Stimulated activated CD4-positive, alpha-beta T cell treated with anti-CD3 and anti-CD28 coated beads, Interleukin-12 subunit alpha, Interleukin-12 subunit beta, amount 100 ng/mL, for 4 hours (primary cell): Measurements from ENCODE around the gene SERPINB1.

Experiments
- DNase-seq: peaks from one replicate; pipeline ENCODE4 v3.0.0-alpha.2; 2020

Gene SERPINB1

GRCh38 chr6:2844008-2844407, 2.3 kb upstream of the SERPINB1 start:
- DNase-seq: no peak

- DNase-seq: no peak
Observed at GRCh38 chr6:2843138-2843740, 1.6 kb upstream of the SERPINB1 start.

GRCh38 chr6:2842139-2842552, 483 bp upstream of the SERPINB1 start:
- no peak for DNase-seq

GRCh38 chr6:2840749-2841061, 958 bp downstream of the SERPINB1 start:
- DNase-seq: no peak

GRCh38 chr6:2839982-2840748, 1.5 kb downstream of the SERPINB1 start:
- no peak for DNase-seq

GRCh38 chr6:2839195-2839981, 2.3 kb downstream of the SERPINB1 start:
- no peak for DNase-seq

- DNase-seq: no peak
Observed at GRCh38 chr6:2838251-2838650, 3.4 kb downstream of the SERPINB1 start.

- no peak for DNase-seq
Observed at GRCh38 chr6:2834262-2834661, 7.4 kb downstream of the SERPINB1 start.

GRCh38 chr6:2831392-2831791, 10.3 kb downstream of the SERPINB1 start:
- no peak for DNase-seq

GRCh38 chr6:2830183-2830582, 11.5 kb downstream of the SERPINB1 start:
- no peak for DNase-seq

GRCh38 chr6:2829253-2829652, 12.4 kb downstream of the SERPINB1 start:
- DNase-seq: no peak

- no peak for DNase-seq
Observed at GRCh38 chr6:2828629-2829028, 13.0 kb downstream of the SERPINB1 start.

GRCh38 chr6:2827142-2827541, 14.5 kb downstream of the SERPINB1 start:
- DNase-seq: no peak

- DNase-seq: no peak
Observed at GRCh38 chr6:2826131-2826530, 15.5 kb downstream of the SERPINB1 start.

GRCh38 chr6:2823104-2823850, 18.4 kb downstream of the SERPINB1 start:
- DNase-seq: no peak

GRCh38 chr6:2821554-2821953, 20.1 kb downstream of the SERPINB1 start:
- DNase-seq: no peak

GRCh38 chr6:2820415-2820814, 21.2 kb downstream of the SERPINB1 start:
- no peak for DNase-seq

- DNase-seq: no peak
Observed at GRCh38 chr6:2819978-2820377, 21.7 kb downstream of the SERPINB1 start.

GRCh38 chr6:2819115-2819514, 22.5 kb downstream of the SERPINB1 start:
- DNase-seq: no peak

GRCh38 chr6:2818593-2818992, 23.1 kb downstream of the SERPINB1 start:
- no peak for DNase-seq

GRCh38 chr6:2817903-2818443, 23.7 kb downstream of the SERPINB1 start:
- DNase-seq: no peak

- no peak for DNase-seq
Observed at GRCh38 chr6:2816158-2816557, 25.5 kb downstream of the SERPINB1 start.

- DNase-seq: no peak
Observed at GRCh38 chr6:2812695-2813094, 29.0 kb downstream of the SERPINB1 start.
